CD4-positive, alpha-beta T cell treated with Interleukin-12 subunit alpha and Interleukin-12 subunit beta, for 1 hour (primary cell): ENCODE measurements around the gene ZRANB1.

ENCODE experiments used
- DNase-seq: peaks from one replicate; pipeline ENCODE4 v3.0.0-alpha.2; 2020

Gene ZRANB1

DNA sequence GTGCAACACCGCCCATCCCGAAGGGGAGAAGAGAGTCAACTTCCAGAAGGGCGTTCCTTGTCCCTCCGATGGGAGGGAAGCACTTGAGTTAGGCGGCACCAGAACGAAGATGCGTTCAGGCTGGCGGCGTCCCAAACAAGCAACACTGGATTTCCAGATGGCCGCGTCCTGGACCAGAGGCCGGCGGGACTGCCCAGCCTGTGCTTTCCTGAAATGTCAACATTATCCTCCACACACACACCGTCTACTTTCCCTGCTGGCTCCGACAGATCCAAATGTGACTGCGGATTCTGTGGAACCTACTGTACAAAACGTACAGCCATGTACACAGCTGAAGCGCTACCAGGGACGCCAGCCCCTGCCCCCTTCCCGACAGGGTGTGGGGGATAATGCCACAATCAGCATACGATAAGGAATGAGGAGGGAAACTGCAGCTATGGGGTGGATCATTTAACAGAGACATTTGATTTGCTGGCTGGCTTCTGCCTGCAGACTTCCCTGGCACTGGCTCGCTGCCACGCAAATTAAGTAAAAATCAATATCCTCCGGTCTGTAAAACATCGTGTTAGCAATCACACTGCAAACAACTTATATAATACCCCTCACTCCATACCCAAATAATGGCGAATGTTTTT lies 82.1 kb downstream of the ZRANB1 start:
- DNase-seq, result no peak

DNA sequence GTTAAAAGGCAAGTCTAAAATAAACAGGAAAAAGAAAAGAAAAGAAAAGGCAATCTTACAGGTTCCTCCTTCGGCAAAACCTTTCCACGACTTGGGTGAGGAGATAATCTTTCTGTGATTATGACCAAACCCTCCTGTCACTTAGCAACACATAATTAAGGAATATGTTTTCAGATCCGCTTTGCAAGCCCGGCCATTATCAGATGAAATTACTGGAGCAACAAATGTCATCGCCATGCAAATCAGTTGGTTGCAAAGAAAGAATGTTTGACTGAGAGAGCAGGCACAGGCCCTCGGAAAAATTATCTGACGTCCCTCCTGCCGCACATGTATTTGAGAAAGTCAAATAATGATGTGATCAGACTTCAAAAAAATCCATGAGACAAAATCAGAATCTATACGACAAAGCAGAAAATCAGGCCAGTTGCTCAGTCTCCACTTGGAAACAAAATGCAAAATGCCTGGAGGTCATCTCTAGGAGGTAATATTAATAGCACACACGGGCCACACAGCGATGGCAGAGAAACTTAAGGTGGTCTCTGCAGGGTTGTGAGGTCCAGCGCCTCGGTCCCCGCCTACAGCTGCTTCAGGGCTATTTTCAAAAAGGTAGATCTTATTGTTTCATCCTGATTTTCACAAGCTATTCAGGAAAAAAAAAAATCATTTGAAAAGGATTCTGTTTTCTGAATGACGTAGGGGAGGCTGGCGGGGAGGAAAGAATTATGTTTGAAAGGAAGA lies 82.7 kb downstream of the ZRANB1 start:
- DNase-seq, result no peak

DNA sequence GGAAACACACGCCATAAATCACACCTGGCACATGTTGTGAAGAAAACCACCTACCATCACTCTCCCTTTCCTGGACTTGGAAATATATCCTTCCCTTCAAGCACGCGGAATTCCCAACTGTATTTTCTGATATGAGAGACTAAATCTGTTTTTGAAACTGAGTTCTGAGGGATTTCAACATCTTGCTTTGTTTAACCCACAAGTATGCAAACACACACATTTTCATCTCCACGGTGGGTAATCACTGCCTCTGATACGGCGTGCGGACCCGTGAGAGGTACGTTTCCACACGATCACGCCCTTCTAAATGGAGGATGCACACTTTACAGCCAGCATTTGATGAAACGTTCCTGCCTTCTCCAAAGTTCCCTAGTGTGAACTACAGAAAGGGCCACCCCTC lies 83.4 kb downstream of the ZRANB1 start:
- DNase-seq, result no peak

DNA sequence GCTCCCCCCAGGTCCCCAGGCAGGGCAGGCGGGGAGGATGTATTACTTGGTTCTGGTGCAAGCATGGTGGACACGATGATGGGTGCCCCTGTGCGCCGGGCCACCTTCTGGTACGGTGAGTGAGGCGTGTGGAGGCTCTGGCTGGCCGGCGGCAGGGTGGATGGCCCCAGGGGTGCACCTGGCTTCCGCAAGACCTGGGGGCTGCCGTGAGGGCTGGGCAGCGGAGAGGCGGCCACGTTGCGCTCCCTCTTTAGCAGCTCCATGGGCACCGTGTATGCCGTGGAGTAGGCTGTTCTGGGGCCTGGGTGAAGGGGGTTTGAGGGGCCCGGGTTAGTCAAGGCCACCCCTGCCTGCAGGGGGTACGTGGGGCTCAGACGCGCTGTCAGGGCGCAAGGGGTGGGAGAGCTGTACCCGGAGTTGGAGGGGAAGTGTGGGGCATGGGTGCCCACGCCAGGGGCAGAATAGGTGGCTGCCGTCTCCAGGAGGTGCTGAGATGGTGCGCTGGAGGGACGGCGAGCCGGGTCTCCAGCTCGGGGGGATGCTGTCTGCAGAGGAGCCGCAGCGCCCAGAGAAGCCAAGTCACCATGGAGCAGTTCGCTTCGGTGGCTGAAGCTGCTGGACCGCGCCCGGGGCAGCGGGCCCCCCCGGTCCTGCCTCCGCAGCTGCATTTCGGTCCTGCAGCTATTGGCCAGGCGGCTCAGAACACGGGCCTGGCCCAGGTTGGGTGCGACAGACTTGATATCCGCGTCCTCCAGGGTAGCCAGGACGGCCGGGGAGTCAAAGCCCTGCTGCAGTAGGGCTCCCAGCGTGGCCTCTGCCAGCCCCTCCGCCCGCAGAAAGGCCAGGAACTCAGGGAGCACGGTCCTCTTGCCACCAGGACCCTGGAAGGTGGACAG lies 84.4 kb downstream of the ZRANB1 start:
- DNase-seq, result no peak

DNA sequence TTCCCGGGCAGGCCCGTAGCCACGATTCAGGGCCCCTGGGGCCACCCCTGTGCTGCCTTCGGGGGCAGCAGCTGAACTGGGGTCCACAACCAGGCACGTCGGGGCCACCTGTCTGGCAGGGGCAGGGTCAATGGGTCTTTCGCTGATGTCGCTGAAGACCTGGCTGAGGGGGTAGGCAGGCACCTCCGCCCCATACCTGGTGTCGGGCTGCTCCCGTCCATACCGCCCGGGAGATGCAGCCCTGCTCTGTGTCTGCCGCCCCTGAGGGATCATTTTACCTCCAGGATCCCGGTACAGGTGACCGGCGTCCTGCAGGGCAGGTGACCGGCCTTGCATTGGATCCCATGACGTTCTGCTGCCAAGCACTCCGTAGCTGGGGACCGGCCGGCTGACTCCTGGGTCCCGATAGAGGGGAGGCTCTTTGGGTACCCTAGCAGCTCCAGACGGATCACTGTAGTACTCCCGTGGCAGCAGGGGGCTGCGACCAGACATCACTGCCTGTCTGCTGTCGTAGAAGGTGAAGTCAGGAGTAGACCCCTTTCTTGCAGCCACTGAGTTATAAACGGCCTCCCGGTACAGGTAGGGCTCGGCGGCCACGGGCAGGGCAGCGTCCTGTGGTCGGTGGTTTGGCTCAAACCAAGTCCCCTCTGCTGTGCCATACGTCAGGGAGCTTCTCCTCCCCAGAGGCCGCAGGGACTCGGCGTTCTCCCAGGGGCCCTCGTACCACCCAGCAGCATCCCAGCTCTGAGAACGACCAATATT lies 85.2 kb downstream of the ZRANB1 start:
- no peak for DNase-seq

DNA sequence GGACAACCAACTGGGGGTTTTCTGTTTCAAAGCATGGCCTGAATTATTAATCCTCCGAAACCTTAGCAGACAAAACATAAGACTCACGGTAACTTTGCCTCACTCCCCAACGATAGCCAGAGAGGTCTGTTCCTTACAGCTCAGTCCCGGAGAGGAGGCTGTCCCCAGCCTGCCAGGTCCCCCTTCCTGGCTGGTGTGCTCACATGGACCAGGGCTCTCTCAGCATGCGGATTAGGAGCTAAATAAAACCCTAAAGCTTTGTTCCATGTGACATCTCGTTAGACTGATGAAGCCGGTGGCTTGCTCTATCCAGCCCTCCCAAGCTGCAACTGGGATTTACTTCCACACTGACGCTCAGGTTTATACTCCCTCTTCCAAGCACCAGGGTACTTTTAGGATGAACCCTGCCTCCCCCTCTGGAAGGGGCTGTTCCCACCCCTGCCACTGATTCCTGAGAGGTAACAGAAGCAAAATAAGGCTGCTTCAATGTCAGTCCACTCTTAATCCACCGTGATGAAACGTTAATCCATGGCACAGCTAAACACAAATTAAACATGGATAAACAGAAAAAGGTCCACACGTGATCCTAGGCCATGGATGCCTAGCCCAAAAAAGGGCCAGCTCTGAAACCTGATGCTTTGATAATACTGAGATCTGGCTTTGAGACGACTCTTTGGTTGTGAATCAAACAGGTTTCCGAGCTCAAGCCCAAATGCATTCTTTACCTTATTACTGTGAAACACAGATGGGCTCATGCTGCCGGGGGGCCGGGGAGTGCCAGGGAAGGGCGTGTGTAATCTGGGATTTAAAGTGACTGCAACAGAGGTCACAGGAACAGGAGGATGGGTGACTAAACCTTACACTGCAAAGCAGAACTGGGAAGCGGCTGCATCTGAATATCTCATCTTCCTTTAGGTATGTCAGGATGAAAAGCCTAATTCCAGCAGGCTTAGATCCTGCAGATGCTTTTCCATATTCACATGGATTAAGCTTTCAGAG lies 86.2 kb downstream of the ZRANB1 start:
- no peak for DNase-seq

DNA sequence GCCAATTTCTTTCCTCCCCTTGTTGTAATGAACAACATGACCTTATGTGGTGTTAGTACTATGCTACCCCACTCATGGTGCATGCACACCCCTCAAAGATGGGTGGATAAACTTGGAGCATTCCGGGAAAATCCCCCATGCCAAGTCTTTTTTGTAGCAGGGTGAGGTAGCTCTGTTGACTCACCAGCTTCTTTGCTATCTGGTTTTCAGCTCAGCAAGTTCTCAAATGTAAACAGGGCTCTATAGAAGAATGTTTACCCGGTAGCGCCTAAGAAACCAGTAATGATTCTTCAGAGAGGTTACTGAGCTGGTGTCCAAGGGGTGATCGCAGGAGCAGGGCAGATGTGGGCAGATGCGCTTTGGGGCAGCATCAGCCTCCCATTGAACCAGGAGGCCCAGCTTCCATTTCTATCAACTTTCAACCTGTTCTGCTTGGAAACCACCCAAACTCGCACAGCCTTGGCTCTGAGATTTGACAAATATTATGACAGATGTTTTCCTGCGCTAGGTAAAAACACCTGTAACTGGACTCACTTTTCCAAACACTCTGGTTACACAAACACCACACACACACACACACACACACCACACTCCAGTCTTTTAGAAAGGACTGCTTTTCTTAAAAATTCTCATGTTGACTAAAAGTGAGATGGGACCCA lies 87.8 kb downstream of the ZRANB1 start:
- no peak for DNase-seq

DNA sequence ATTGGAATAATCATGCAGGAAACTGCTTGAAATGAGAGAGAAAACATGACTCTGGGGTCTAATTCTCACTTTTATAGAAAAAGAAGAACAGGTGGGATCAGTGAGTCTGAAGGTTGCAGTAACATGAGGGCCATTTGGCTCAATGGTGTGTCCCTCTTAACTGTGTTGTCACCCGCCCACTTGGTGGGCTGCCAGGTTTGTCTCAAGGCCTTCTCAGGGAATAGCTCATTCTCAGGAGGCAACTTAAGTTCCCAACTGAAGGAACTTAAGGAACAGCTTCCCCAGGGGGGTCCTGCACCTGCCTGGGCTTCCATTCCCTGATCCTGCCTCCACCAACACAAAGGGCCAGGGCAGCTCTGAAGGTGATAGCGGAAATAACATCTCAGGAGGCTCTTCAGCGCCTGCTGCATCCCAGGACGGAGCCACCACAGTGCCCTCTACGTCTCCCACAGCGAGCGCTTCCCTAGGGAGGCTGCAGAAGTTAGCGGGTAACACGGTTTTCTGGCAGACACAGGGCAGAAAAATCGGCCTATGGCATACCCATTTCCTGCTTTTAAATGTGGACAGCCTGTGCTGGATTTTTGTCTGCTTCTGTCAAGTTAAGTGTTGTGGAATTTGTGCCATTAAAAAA lies 88.8 kb downstream of the ZRANB1 start:
- no peak for DNase-seq

DNA sequence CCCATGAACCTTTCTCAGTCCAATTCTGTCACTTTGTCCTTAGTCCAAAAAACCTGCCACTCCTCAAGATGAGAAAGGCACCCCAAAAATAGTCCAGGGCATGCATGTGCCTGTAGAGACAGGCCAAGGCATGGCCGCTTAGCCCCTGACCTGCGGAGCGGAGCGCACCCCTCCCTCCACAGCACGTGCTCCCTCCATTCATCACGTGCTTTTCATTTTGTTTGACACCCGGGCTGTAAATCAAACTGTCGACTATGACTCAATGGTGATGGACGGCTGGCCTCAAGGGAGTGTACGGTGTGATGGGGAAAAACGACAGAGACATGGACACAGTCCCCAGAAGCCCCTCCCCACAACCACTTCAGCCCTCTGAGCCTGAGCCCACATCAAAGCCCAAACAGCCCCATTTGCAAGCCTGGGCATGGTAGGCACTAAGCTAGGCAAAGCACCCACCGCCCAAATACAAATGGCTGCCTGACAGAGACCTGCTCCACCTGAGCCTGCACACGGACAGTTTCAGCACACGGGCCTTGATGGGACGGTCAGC lies 90.6 kb downstream of the ZRANB1 start:
- DNase-seq, result no peak

DNA sequence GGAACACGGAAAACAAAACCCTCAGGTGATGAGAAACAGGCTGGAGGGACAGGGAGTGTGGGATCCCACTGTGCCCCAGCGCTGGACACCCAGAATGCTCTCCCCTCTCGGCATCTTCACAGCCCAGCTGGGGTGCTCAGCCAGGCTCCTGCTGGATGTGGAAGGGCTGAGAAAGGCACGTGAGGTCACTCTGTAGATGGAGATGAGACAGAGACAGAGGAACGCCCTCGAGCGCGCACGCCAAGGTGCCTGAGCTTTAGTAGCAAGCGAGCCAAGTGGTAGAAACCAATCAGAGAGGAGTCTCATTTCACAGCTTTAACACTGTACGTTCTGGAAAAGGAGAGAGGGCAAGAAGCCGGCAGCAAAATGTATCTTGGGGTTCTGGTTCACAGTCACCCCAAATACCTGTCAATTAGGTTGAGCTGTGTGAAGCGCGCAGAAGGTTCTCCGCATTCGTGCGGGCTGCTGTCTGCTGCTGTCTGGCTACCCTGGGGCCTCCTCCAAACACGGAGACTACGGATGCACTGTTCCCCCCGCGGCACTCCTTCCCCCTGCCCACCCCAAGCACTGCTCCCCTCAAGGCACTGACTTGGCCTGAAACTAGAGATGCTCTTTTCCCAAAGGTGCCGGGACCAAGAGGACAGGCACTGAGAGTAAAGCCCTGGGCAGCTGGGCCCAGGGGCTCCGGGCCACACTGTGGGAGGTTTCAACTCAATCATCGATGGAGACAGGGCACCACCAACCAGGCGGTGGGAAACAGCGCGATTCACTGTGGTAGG lies 91.4 kb downstream of the ZRANB1 start:
- DNase-seq, result no peak

DNA sequence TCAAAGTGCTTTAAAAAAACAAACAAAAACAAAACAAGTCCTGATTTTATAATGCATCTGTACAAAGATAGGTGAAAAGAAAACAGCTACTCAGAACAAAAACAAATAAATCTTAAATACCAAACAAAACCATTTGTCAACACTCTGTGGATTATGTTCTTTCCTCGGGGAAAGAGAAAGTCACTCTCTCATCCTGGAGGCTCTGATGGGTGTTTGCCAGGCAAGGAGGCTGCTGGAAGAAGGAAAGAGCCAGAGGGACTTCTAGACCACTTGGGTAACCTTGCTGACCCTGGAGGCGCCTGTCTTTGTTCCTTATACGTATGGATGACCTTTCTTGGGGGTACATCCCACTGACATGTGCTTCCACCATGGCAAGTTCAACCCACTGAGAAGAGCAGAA lies 92.8 kb downstream of the ZRANB1 start:
- no peak for DNase-seq

DNA sequence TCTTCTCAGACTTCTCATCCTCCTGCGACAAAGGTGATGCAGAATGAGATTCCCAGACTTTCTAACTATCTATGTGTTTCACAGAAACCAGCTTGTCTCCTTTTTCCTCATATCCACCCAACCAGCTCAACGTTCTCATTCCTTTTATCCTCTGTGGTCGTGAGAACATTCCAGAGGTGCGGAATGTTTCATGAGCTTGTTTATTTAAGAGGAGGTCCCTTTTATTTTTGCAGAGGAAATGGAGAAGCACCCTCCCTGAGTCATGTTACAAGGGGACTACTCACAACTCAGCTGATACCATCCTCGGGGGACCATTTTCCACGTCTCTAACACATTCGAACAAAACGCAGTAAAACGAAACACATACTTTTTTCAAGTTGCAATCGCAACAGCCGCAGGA lies 93.2 kb downstream of the ZRANB1 start:
- no peak for DNase-seq

DNA sequence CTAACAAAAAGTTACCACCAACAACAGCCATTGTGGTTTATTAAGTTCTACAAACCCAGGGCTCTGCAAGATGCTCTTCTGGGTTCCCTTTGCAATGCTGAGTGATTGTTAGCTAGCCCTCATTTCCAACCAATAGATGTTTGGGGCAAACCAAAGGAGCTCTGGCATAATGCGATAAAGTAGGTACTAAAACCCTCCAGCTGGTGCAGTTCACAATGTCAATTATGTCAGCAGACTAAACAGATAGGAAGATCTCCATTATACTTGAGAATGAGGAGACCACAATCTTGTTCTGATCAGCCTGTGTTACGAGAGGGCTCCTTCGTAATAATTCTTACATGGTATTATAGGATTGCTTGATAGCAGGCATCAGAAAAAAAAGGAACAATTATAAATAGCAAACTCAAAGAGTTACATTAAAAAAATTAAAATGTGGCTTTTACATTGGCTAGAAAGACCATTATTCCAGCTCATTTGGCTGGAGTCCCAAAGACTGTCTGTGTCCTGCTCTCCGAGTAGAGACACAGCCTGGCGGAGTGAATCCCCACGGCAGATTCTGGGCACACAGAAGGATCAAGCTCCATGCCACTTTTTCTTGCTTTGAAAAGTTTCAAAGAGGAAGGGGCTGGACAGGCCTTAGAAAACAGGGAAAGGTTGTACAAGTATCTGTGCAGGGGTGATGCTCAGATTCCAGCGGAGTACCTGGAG lies 93.8 kb downstream of the ZRANB1 start:
- no peak for DNase-seq

DNA sequence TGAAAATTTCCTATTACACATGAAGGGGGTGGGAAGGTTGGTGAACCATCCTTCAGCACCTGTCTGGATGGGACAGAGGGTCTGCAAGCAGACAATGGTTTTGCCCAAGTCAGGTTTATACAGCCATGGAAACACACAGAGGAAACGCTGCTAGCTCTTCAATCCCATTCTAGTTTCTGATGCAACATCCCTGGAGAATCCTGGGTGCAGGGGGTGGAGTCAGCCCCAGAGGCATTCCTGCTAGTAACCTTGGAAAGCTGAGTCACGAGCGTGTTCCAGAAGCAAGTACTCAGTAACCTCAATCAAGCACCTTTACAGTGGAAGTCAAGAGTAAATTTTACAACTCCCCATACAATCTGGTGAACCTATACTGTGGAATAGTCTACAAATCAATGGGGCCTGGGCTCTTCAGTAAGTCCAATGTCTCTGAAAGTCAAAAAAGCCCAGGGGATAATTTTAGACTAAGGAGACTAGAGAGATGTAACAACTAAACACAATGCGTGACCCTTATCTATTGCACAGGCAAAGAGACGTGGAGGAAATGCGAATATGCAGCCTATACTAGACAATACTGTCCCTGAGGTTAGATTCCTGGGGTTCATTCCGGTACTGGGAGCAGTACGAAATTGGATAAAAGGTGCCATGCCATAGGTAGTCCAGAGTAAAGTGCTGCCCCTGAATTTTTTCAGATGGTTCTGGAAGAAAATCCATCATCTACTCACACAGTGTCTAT lies 95.4 kb downstream of the ZRANB1 start:
- no peak for DNase-seq
